Right lobe of liver (tissue), 6 donors: ENCODE results near the gene HLA-DRB5. TPM values are rescaled to one million over a fixed set of nuclear protein-coding genes. Genes with fewer than 3 reads are reported as not detected.
"Not testable (repeated sequence)": the region's sequence is repeated elsewhere in the genome, so short reads cannot be mapped to it uniquely, and the experiment has no call there.

Experiments used
- ATAC-seq, 4 donors: fragments of 200-7000 bp; cut with Tn5 transposase; one replicate each; pipeline ENCODE4 v1.9.1; 2020; ENCODE audit warnings: mild to moderate bottlenecking in 4 of 4, moderate library complexity in 4 of 4
- DNase-seq, 3 donors: peaks; one replicate each; pipeline ENCODE4 v3.0.0-alpha.2; 2020
- H3K27ac ChIP-seq, 3 donors: fragments of 200-600 bp; one replicate each; pipeline ENCODE4 v1.8.0; 2022
- H3K27me3 ChIP-seq, 2 donors: fragments of 200-600 bp; one replicate each; pipeline ENCODE4 v1.8.0; 2022
- H3K36me3 ChIP-seq, 4 donors: fragments of 200-600 bp; sonication (generic) in 1 of 4; one replicate each; pipeline versions ENCODE4 v1.5.1 to v1.8.0; 2017 to 2022; ENCODE audit warnings: control low read depth in 1 of 4
- H3K4me1 ChIP-seq, 4 donors: fragments of 200-600 bp; sonication (generic) in 1 of 4; one replicate each; pipeline versions ENCODE4 v1.5.1 to v1.8.0; 2017 to 2022; ENCODE audit warnings: control low read depth in 1 of 4
- H3K4me3 ChIP-seq, 3 donors: fragments of 200-600 bp; one replicate each; pipeline ENCODE4 v1.8.0; 2022
- H3K9me3 ChIP-seq, 4 donors: fragments of 200-600 bp; sonication (generic) in 1 of 4; one replicate each; pipeline versions ENCODE4 v1.5.1 to v1.8.0; 2017 to 2022; ENCODE audit warnings: control low read depth in 1 of 4
- CTCF ChIP-seq, 4 donors: fragments of 200-600 bp in 3 of 4; fragments of 450-650 bp in 1 of 4; IDR thresholded peaks; one replicate each; pipeline versions ENCODE4 v1.5.1 to v1.8.0; 2016 to 2022; ENCODE audit warnings: antibody characterized with exemption in 4 of 4, mild to moderate bottlenecking in 2 of 4
- POLR2A ChIP-seq: fragments of 450-650 bp; IDR thresholded peaks from one replicate; pipeline ENCODE4 v1.6.1; 2017; ENCODE audit warnings: antibody characterized with exemption, mild to moderate bottlenecking
- WGBS: methylation state at CpG from one replicate; pipeline ENCODE4 v1.1.6; 2018; ENCODE audit warnings: low coverage, low lambda C conversion rate; ENCODE audit not compliant: insufficient coverage; ENCODE audit errors: missing lambda C conversion rate; 5-methylcytosine and 5-hydroxymethylcytosine counted together
- intact Hi-C, 2 donors: fragments of 100-400 bp; cut with DNase I; formaldehyde crosslinking; loops; one replicate each; pipeline versions ENCODE4 v1.11.2 to v1.14.1; 2022
- total RNA-seq, 6 experiments: library from RNA; depleted of rRNA in 2 of 6; stranded (reverse); fragments of >200 nt in 2 of 6; fragmentation: NEBNext Ultra II Directional in 3 of 6; extraction: Animal tissue kit (Norgen Biotek cat#: 25700) in 3 of 6; gene quantifications; one replicate each; pipeline versions ENCODE4 v1.1.0 to v1.2.4, GENCODE V29; 2016 to 2023
- donor health status: DM: no; HTN: yes; CAD: no.
- donor health status: DM: no; HTN: no; CAD: no.
- donor health status: DM: no; HTN: no; CAD: no.
- donor health status: DM: no; HTN: yes; CAD: no.
- donor health status: DM: no; HTN: yes; CAD: no.

Gene HLA-DRB5
- total RNA-seq, 6 experiments from 2014 or later = 0.86 to 42.5 (median 5.0) TPM

- intact Hi-C loops = no loop called here
- TF ChIP-seq POLR2A (no peak), CTCF (IDR thresholded peaks at IDR 0.05) (no peak)
- Histone ChIP-seq H3K9me3 (no peaks in the 10 kb centered on the region), H3K4me3 (no peak overlapping the region), H3K27me3 (no peaks in the 10 kb centered on the region), H3K36me3 (no peaks in the 10 kb centered on the region), H3K27ac (no peak overlapping the region), H3K4me1 (no peaks in the 10 kb centered on the region)
- DNase-seq (no peak), ATAC-seq (peak; percentile 26 to 77 (median 57))
- 20% methylated on average over 4 of the region's 5 CpGs for WGBS
Measured at GRCh38 chr6:32551410-32551809, 21.3 kb upstream of the HLA-DRB5 start.

GRCh38 chr6:32539839-32540238 is 9.8 kb upstream of the HLA-DRB5 start:
- no peak overlapping the region for H3K27ac ChIP-seq
- no peak for ATAC-seq
- no peaks in the 10 kb centered on the region for H3K4me1 ChIP-seq
- no peaks in the 10 kb centered on the region for H3K9me3 ChIP-seq
- H3K36me3 ChIP-seq = no peaks in the 10 kb centered on the region
- TF ChIP-seq CTCF (IDR thresholded peaks at IDR 0.05) (no peak), POLR2A (no peak)
- no peaks in the 10 kb centered on the region for H3K27me3 ChIP-seq
- no peak overlapping the region for H3K4me3 ChIP-seq
- DNase-seq = no peak
- intact Hi-C loops = no loop called here
- WGBS = 14% methylated on average over 2 of the region's 5 CpGs

GRCh38 chr6:32530431-32530793 is 325 bp upstream of the HLA-DRB5 start:
- H3K9me3 ChIP-seq, intact Hi-C loops, DNase-seq, H3K4me3 ChIP-seq, H3K27ac ChIP-seq, H3K36me3 ChIP-seq, H3K27me3 ChIP-seq, H3K4me1 ChIP-seq: not testable (repeated sequence)
- peak in 3 of 4 donors; percentile 25 to 52 (median 49) for ATAC-seq
- WGBS = 0% methylated on average over 3 of the region's 3 CpGs

- no peak overlapping the region for H3K4me3 ChIP-seq
- TF ChIP-seq POLR2A (no peak), CTCF (IDR thresholded peaks at IDR 0.05) (no peak)
Measured at GRCh38 chr6:32522302-32523047, 7.6 kb downstream of the HLA-DRB5 start.

GRCh38 chr6:32519910-32520258 is 10.2 kb downstream of the HLA-DRB5 start:
- ATAC-seq (no peak), DNase-seq (no peak)
- intact Hi-C loops = no loop called here
- Histone ChIP-seq H3K4me1 (no peaks in the 10 kb centered on the region), H3K27ac (no peak overlapping the region), H3K4me3 (no peak overlapping the region), H3K36me3 (no peaks in the 10 kb centered on the region), H3K9me3 (no peaks in the 10 kb centered on the region), H3K27me3 (no peaks in the 10 kb centered on the region)
- WGBS = 0% methylated on average over 1 of the region's 1 CpG
- TF ChIP-seq POLR2A = no peak
- TF ChIP-seq CTCF (IDR thresholded peaks at IDR 0.05) = no peak

More at GRCh38 chr6:32522302-32523047, 7.6 kb downstream of the HLA-DRB5 start:
- ATAC-seq (no peak), DNase-seq (no peak)
- H3K9me3 ChIP-seq = no peaks in the 10 kb centered on the region
- no peaks in the 10 kb centered on the region for H3K4me1 ChIP-seq
- H3K27me3 ChIP-seq = no peaks in the 10 kb centered on the region
- no peak overlapping the region for H3K27ac ChIP-seq
- no peaks in the 10 kb centered on the region for H3K36me3 ChIP-seq
- intact Hi-C loops = no loop called here
- 17% methylated on average over 1 of the region's 19 CpGs for WGBS
